NCI-H2171 treated with DMSO at 0.1 percent for 48 hours (cell line): ENCODE data around the gene HTR1D.
A peak's percentile ranks its signal among the peaks of the same experiment; 100 is the strongest.
"Not testable (repeated sequence)": the region's sequence is repeated elsewhere in the genome, so short reads cannot be mapped to it uniquely, and the experiment has no call there.

Experiments used
- DNase-seq: peaks from one replicate; lab custom pipeline; 2025; lab: John Stamatoyannopoulos, UW

The HTR1D gene, protein sequence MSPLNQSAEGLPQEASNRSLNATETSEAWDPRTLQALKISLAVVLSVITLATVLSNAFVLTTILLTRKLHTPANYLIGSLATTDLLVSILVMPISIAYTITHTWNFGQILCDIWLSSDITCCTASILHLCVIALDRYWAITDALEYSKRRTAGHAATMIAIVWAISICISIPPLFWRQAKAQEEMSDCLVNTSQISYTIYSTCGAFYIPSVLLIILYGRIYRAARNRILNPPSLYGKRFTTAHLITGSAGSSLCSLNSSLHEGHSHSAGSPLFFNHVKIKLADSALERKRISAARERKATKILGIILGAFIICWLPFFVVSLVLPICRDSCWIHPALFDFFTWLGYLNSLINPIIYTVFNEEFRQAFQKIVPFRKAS

DNA sequence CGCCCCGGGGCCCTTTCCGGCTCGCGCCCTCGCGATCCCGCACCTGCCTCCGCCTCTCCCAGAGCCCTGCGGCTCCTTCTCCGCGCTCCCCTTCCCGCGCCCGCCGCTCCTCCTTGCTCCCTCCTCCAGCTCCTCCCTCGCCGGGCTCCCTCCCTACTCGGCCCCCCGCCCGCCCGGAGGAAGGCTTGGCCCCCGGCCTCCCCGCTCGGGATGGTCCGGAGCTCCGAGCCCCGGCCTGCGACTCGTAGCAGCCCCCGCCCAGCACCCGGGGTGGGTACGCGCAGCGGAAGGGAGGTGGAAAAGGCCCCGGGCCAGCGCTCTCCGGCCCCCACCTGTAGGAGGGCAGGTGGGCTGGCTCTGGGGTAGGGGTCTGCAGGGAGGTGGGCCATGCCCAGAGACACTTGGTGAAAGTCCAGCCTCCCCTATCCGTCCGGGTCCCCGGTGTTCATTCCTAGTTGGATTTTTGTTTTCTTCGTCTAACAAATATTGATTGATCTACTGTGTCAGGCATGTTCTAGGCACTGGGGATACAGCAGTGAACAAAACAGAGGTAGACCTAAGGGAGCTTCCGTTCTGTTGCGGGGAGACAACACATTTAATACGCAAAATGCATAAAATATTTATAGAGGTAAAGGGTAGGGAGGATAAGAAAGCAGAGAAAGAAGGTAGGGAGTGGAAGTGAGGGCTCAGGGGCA is at the start of gene HTR1D:
TSS of gene HTR1D (minus strand) at position 82 of the 695 bp plus-strand sequence. CDS start 23,283 bp downstream, outside the sequence.
- peak; percentile 10 for DNase-seq

DNA sequence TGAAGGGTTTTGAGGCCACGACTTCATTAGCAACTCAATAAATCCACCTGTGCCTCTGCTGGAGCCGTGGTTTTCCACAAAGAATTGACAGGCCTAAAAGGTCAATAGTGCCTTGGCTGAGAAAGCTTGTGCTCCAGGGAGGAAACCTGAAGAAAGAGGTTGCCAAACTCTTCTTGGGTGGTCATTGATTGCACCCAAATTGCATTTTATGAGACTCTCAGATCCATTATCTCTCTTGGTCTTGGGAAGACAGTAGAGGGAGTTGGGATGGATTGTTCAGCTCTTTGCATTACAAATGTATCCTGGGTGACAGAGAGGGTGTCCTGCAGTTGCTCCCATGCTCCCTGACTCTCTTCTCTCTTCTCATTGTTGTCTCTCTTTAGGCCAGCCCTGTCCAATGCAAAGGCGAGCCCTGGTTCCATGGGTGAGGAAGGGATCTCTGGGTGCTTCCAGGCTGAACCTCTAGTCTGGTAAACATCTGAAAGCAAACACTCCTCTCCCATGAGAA is 46.1 kb upstream of the HTR1D start:
- no peak for DNase-seq

DNA sequence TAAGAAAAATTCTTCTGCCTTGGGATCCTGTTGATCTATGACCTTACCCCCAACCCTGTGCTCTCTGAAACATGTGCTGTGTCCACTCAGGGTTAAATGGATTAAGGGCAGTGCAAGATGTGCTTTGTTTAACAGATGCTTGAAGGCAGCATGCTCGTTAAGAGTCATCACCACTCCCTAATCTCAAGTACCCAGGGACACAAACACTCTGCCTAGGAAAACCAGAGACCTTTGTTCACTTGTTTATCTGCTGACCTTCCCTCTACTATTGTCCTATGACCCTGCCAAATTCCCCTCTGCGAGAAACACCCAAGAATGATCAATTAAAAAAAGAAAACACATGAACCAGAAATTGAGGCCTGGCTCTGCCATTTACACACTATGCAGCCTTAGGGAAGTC is 40.8 kb upstream of the HTR1D start:
- not testable (repeated sequence) for DNase-seq

DNA sequence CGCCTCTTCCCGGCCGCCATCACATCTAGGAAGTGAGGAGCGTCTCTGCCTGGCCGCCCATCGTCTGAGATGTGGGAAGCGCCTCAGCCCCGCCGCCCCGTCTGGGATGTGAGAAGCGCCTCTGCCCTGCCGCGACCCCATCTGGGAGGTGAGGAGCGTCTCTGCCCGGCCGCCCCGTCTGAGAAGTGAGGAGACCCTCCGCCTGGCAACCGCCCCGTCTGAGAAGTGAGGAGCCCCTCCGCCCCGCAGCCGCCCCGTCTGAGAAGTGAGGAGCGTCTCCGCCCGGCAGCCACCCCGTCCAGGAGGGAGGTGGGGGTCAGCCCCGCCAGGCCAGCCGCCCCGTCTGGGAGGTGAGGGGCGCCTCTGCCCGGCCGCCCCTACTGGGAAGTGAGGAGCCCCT is 40.1 kb upstream of the HTR1D start:
- DNase-seq, result not testable (repeated sequence)

DNA sequence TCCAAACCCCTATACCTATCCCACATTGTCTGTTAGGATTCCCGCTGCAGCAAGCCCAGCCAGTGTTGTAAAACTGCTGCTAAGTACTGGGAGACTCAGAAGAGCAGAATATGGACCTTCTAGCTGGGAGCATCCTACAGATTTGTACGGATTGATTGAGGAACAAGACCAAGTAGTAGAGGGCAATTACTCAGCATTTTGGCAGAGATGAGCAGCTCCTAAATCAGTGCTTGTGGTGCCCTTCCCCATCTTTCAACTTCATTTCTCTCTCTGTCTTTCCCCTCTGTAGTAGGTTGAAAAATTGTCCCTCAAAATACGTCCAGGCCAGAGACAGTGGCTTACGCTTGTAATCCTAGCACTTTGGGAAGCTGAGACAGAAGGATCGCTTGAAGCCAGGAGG is 37.3 kb upstream of the HTR1D start:
- no peak for DNase-seq

DNA sequence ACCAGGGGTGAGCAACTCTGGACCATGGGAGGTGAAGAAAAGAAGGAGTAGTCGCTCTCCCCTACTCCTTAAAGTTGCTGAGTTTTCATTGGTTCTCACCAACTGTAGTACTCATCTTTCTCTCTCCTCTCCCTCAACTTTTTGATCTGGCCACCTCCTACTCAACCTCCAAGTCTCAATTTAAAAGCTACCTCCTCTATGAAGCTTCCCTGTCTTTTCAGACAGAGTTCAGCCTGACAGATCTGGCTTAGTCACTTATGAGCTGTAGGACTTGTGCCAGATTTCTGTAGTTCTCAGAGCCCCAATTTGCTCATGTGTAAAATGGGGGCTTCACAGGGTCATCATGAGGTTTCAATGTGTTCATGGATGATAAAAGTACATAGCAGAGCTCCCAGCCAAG is 34.5 kb upstream of the HTR1D start:
- no peak for DNase-seq

DNA sequence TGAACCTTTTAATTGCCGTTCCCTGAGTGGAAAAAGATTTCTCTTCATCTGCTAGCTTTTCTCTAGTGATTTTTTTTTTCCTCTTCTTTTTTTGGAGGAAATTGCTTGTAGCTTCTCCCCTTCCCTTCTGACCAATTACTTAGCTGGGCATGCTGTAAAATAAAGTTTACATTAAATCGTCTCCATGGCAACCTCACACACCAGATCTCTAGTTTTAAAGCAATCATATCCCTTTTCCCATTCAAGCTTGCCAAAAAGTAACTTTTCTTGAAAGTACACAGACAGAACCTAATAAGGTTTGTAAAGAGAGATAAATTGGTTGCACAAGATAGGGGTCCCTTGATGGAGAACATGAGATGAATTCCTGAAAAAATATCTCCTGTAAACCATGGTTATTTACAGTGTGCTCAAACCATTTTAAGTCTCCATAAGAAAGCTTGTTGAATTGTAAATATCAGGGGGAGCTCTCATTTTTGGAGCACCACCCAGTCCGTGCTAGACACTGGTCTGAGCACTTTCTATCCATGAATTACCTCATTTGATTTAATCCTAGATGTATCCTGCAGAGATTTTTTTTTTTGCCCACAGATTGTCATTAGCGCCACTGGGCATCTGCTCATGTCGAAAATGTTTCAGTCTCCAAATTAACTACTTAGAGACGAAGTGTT is 32.6 kb upstream of the HTR1D start:
- no peak for DNase-seq

DNA sequence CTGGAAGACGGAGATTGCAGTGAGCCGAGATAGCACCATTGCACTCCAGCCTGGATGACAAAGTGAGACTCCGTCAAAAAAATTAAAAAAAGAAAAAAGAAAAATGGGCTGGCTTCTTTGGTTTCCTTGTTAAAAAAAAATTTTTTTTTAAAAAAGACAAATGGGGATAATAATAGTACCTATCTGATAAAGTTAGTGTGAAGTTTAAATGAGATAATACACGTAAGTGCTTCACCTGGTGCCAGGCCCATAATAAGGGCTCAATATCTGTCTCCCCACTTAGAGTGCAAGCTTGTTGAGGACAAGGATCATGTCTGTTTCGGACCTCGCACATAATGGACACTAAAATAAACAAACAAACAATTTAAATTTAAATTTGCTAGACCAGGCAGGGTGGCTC is 30.0 kb upstream of the HTR1D start:
- DNase-seq, result no peak

DNA sequence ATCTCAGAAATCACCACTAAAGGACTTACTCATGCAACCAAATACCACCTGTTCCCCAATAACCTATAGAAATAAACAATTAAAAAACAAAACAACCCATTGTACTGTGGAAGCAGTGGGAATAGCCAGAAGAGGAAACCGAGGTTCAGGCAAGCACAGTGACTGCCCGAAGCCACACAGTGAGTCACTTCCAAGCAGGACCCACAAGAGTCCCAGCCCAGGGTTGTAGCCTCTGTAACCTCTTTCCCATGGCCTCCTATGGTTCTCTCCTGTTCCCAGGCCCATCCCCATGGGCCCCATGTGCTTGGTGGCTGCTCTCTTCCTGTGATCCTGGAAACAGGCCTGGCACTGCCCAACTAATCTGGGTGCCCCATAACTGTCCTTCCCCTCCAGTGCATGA is 29.0 kb upstream of the HTR1D start:
- DNase-seq, result no peak

DNA sequence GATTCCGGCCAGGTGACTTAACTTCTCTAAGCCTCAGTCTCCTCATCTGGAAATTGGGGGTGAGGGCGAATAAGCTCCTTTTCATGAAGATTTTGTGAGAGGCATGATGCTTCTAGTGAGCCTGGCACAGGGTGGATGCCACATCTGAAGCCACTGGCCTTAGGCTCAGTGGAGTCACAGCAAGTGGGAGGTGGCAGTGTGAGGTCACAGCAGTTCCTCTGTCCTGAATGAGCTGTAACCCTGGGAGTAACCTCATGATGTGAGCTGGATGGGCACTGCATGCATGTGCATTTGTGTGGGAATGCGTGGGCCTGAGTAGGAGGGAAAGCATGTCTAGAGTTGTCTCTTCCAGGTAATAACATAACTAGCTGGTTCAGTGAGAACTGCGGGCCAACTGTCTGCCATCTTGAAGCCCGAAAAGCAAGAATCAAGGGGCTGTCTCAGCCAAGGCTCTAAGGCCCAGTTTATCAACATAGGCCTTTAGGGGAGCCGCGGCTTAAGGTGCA is 27.0 kb upstream of the HTR1D start:
- no peak for DNase-seq

DNA sequence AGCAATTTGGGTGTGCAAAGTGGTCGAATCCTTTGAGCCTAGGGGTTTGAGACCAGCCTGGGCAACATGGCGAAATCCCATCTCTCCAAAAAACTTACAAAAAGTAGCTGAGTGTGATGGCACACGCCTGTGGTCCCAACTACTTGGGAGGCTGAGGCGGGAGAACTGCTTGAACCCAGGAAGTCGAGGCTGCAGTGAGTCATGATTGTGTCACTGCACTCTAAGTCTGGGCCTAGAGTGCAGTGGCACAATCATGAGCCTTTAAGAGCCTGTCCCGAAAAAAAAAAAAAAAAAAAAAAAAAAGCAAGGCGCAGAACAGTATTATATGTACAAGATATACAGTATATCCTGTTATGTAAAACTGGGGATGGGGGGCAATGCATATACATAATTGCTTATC is 25.1 kb upstream of the HTR1D start:
- no peak for DNase-seq

DNA sequence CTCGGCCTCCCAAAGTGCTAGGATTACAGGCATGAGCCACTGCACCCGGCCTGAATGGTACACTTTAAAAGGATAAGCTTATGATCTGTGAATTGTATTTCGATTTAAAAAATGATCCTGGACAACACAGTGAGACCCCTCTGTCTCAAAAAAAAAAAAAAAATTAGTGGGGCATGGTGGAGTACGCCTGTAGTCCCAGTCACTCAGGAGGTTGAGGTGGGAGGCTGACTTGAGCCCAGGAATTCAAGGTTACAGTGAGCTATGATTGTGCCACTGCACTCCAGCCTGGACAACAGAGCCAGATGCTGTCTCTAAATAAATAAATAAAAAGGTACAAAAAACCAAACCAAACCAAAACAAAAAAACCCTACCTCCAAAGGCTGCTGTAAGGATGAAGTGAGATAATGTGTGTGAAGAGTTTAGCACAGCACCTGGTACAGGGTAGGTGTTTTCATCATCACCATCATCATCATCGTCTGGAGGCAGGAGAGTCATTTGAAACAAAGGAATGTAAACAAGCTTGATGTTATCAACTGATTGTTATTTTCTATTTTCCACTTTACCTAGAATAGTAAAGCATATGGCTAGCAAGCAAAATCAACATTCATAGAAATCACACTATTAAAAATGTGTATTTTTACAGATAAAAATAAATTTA is 22.5 kb upstream of the HTR1D start:
- no peak for DNase-seq

DNA sequence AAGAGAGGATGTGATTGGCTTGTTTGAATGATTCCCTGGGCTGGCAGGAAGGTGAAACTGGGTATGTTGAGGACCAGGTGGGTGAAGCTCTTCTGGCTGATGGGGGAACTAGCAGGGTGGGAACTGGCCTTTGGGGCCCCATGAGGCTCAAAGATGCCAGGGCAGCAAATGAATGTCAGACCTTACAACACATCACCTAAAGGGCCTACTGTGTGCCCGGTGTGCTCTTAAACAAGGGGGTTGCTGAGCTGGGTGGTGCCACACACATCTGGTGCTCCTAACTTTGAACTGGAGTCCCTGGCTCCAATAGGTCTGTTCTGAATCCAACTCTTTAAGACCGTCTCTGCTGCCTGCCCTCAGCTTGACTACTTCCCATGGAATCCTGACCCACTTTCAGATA is 21.3 kb upstream of the HTR1D start:
- no peak for DNase-seq

DNA sequence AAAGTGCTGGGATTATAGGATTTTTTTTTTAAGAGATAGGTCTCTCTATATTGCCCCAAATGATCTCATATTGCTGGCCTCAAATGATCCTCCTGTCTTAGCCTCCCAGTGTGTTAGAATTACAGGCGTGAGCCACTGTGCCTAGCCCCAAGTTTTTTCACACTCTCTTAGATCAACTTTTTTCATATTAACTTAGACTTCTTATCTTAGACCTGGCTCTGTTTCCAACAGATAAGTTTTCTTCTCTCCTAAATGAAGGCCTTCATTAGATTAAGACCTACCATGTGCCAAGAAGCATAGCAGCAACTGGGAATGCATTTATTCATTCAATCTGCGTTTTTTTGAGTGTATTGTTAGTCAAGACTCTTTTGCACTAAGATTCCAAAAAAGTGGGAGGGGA is 20.2 kb upstream of the HTR1D start:
- no peak for DNase-seq

DNA sequence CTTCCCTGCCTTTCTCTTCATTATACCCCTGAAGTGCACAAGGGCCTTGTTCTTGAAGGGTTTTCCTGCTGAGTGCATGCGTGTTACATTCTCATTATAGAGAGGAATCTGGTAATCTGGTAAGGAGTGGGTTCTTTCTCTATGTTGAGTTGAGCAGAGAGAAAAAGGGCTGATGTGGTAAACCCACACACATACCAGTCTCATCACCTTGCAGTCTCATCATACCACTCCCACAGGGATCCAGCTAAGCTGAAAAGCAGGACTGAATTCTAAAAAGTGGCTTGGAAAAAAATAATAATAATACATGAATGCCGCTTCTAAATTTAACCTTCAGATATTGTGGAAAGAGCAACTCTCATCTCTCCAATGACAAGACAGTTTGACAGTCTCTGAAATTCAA is 10.5 kb upstream of the HTR1D start:
- DNase-seq, result no peak

DNA sequence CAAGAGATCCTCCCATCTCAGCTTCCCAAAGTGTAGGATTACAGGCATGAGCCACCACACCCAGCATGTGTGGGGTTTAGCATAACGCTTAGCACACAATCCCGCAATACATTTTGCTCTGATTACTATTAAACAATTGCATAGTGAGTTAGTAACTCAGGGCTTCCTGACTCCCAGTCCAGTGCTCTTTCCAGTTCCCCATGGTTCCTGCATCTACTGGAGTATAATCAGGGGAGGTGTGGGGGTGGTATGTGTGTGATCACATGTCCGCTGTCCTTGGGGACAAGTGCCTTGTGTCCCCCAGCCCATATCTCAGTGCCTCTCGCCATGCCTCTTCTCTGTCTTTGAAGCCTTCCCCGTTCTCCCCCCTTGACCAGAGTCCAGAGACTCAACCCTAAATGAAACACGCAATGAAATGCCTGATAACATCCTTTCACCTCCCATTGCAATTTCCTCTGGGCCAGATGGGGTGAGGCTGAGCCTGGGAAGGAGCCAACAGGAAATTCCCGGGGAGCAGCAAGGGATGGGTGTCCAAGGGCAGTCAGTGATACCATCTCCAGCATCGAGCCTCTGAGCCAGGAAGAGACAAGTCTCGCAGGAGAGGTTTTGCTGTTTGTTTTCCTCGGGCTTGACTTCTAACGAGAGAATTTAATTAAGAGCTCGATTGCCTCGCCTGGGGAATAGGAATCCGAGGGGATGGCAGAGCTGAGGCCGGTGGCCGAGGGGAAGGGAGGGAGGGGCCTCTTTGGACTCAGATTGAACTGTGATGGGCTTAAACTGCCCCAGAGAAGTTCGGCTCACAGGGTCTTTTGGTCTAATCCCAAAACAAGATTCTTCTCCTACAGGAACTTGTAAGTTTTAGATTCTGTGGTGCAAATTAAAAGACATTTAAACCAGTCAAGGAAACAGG is 7.7 kb upstream of the HTR1D start:
- DNase-seq, result peak; percentile 15

DNA sequence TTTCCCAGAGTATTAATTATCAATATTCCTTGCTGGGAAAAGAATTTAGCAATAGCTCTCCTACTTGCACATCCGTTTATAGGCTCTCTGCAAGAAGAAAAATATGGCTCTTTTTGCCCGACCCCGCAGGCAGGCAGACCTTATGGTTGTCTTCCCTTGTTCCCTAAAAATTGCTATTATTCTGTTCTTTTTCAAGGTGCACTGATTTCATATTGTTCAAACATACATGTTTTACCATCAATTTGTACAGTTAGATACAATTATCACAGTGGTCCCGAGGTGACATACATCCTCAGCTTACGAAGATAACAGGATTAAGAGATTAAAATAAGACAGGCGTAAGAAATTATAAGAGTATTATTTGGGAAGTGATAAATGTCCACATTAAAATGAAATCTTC is 6.7 kb upstream of the HTR1D start:
- DNase-seq, result not testable (repeated sequence)

DNA sequence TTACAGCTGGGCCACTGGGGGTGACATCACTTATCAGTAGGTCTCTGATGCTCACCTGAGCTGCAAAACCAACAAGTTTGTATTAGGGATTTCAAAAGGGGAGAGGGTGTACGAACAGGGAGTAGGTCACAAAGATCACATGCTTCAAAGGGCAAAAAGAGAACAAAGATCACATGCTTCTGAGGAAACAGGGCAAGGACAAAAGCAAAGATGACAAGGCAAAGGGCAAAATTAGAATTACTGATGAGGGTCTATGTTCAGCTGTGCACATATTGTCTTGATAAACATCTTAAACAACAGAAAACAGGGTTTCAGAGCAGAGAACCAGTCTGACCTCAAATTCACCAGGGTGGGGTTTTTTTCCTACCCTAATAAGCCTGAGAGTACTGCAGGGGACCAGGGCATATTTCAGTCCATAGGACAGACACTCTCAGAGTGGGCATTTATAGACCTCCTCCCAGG is 6.2 kb upstream of the HTR1D start:
- DNase-seq, result not testable (repeated sequence)

DNA sequence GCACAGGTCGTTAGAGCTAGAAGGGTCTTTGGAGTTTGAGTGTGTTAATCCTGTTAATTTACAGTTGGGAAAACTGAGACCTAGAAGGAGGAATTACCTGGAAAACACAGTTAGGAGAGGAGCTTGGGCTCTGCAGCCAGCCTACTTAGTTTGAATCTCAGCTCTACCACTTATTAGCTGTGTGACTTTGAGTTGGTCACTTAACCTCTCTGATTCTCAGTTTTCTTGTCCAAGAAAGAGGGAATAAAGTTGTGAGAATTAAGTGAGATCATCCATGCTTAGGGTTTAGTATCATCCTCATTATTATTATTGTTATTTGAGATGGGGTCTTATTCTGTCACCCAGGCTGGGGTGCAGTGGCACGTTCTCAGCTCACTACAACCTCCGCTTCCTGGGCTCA is 5.4 kb upstream of the HTR1D start:
- no peak for DNase-seq

DNA sequence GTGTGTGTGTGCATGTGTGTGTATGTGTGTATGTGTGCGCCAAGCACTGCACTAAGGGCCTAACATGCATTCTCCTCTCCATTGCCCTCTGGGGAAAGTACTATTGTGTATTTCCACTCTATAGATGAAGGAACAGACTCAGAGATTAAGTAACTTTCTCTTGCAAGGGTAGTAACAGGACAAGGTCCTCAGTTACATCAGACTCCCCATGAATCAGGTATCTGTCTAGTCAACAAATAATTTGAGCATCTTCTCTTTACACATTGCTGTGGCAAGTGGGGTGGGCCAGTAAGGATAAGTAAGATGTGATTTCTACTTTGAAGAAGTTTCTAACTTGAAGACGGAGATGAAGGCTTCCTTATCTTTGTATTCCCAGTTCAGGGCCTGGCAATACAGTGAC is 5.0 kb upstream of the HTR1D start:
- no peak for DNase-seq

DNA sequence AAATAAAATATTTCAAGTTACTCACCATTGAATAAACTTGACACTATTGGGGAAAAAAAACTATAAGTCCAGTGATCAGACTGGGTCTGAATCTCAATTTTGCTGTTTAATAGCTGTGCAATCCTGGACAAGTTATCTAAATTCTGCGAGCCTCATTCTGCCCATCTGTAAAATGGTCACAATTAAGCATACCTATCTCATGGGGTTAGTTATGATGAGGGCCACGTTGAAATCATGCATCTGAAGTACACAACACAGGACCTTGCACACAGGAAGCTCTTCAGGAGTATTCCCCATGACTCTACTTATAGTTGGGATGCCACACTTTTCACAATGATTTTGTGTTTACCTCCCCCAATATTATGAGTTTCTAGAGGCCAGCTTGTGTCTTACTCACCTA is 3.8 kb upstream of the HTR1D start:
- no peak for DNase-seq
